Measurements from ENCODE around the gene SYT14.
"Not testable (repeated sequence)": the region's sequence is repeated elsewhere in the genome, so short reads cannot be mapped to it uniquely, and the experiment has no call there.

Gene SYT14

DNA sequence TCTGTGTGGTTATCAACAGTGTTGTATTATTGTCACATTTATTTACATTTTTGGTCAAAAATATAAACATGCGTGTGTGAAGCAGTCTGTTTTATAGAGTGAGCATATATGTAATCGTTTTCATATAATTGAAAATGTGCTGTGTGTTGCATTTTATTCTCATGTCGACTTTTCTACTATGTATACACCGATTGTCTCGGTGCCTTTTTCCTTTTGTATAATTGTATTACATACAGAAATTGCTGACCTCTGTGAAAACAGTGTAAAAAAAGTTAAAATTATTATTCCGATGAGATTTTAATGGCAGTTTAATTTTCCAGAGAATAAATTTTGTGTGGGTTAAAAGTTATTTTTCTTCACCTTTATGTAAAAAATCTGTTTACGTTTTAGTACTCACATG is 232.2 kb downstream of the SYT14 start:
- no peak overlapping the region for H3K4me2 ChIP-seq (ENCODE audit: low read length)
- DNase-seq: no peak
- no peak overlapping the region for H4K5ac ChIP-seq (ENCODE audit: low read length)
- no peak overlapping the region for H3K23ac ChIP-seq (ENCODE audit: low read length)
- no peak overlapping the region for H3K4ac ChIP-seq (ENCODE audit: low read depth, low read length)
- no peaks in the 10 kb centered on the region for H3K27me3 ChIP-seq (ENCODE audit: insufficient read depth, low read length, poor library complexity)
- no peak overlapping the region for H3K56ac ChIP-seq (ENCODE audit: low read length)
- H2BK120ac ChIP-seq (ENCODE audit: low read depth, low read length): no peak overlapping the region
- no peak overlapping the region for H2BK5ac ChIP-seq (ENCODE audit: low read length)
- H3K4me3 ChIP-seq (ENCODE audit: low read length): no peak overlapping the region
- H3K9ac ChIP-seq (ENCODE audit: low read length): no peak overlapping the region
- H3K79me2 ChIP-seq (ENCODE audit: control insufficient read depth, insufficient read depth, low read length): no peaks in the 10 kb centered on the region
- no peaks in the 10 kb centered on the region for H3K79me1 ChIP-seq (ENCODE audit: low read length)
- H4K8ac ChIP-seq (ENCODE audit: low read depth, low read length): no peak overlapping the region
- no peak overlapping the region for H2BK15ac ChIP-seq (replicated peaks; ENCODE audit: low read depth)
- WGBS (ENCODE audit: extremely low coverage, insufficient coverage, low lambda C conversion rate): 100% methylated on average over 1 of the region's 7 CpGs
- no peaks in the 10 kb centered on the region for H3K36me3 ChIP-seq (ENCODE audit: control insufficient read depth, insufficient read depth, low read length)
- H3K4me1 ChIP-seq (ENCODE audit: control insufficient read depth, low read depth, low read length): no peaks in the 10 kb centered on the region
- no peak overlapping the region for H3K18ac ChIP-seq (ENCODE audit: low read length)
- no peak overlapping the region for H3K27ac ChIP-seq (ENCODE audit: low read depth, low read length)
- H2AK5ac ChIP-seq (ENCODE audit: low read length): no peak overlapping the region

- Histone ChIP-seq H3K79me1 (ENCODE audit: low read length) (no peaks in the 10 kb centered on the region), H3K23ac (ENCODE audit: low read length) (no peak overlapping the region), H2BK15ac (replicated peaks; ENCODE audit: low read depth) (no peak overlapping the region), H3K4ac (ENCODE audit: low read depth, low read length) (no peak overlapping the region), H3K9ac (ENCODE audit: low read length) (no peak overlapping the region), H2AK5ac (ENCODE audit: low read length) (no peak overlapping the region), H2BK5ac (ENCODE audit: low read length) (no peak overlapping the region), H3K4me3 (ENCODE audit: low read length) (no peak overlapping the region), H3K4me1 (ENCODE audit: control insufficient read depth, low read depth, low read length) (no peaks in the 10 kb centered on the region), H4K8ac (ENCODE audit: low read depth, low read length) (no peak overlapping the region), H3K56ac (ENCODE audit: low read length) (no peak overlapping the region), H3K79me2 (ENCODE audit: control insufficient read depth, insufficient read depth, low read length) (no peaks in the 10 kb centered on the region), H2BK120ac (ENCODE audit: low read depth, low read length) (no peak overlapping the region), H4K5ac (ENCODE audit: low read length) (no peak overlapping the region), H3K27me3 (ENCODE audit: insufficient read depth, low read length, poor library complexity) (no peaks in the 10 kb centered on the region), H3K18ac (ENCODE audit: low read length) (no peak overlapping the region), H3K27ac (ENCODE audit: low read depth, low read length) (no peak overlapping the region), H3K36me3 (ENCODE audit: control insufficient read depth, insufficient read depth, low read length) (no peaks in the 10 kb centered on the region), H3K4me2 (ENCODE audit: low read length) (no peak overlapping the region)
- DNase-seq: no peak
- WGBS (ENCODE audit: extremely low coverage, insufficient coverage, low lambda C conversion rate): no CpG with 5 or more reads among the region's 8 CpGs
These were observed 236.1 kb downstream of the SYT14 start for GRCh38 chr1:210174133-210174532.

GRCh38 chr1:210185063-210185462 is 247.0 kb downstream of the SYT14 start:
- no peaks in the 10 kb centered on the region for H3K4me1 ChIP-seq (ENCODE audit: control insufficient read depth, low read depth, low read length)
- no peaks in the 10 kb centered on the region for H3K79me1 ChIP-seq (ENCODE audit: low read length)
- no peak overlapping the region for H3K18ac ChIP-seq (ENCODE audit: low read length)
- no peak overlapping the region for H2AK5ac ChIP-seq (ENCODE audit: low read length)
- H3K4me2 ChIP-seq (ENCODE audit: low read length): no peak overlapping the region
- H2BK5ac ChIP-seq (ENCODE audit: low read length): no peak overlapping the region
- WGBS (ENCODE audit: extremely low coverage, insufficient coverage, low lambda C conversion rate): no CpG with 5 or more reads among the region's 2 CpGs
- no peak overlapping the region for H3K4ac ChIP-seq (ENCODE audit: low read depth, low read length)
- no peak overlapping the region for H3K23ac ChIP-seq (ENCODE audit: low read length)
- no peaks in the 10 kb centered on the region for H3K27me3 ChIP-seq (ENCODE audit: insufficient read depth, low read length, poor library complexity)
- DNase-seq: peak; percentile 3
- H3K27ac ChIP-seq (ENCODE audit: low read depth, low read length): no peak overlapping the region
- H2BK120ac ChIP-seq (ENCODE audit: low read depth, low read length): no peak overlapping the region
- H3K79me2 ChIP-seq (ENCODE audit: control insufficient read depth, insufficient read depth, low read length): no peaks in the 10 kb centered on the region
- H3K9ac ChIP-seq (ENCODE audit: low read length): no peak overlapping the region
- no peaks in the 10 kb centered on the region for H3K36me3 ChIP-seq (ENCODE audit: control insufficient read depth, insufficient read depth, low read length)
- H4K5ac ChIP-seq (ENCODE audit: low read length): no peak overlapping the region
- H3K56ac ChIP-seq (ENCODE audit: low read length): no peak overlapping the region
- H3K4me3 ChIP-seq (ENCODE audit: low read length): no peak overlapping the region
- no peak overlapping the region for H4K8ac ChIP-seq (ENCODE audit: low read depth, low read length)
- no peak overlapping the region for H2BK15ac ChIP-seq (replicated peaks; ENCODE audit: low read depth)

GRCh38 chr1:210187849-210188606 is 250.0 kb downstream of the SYT14 start:
- DNase-seq: peak; percentile 60
- not testable (repeated sequence) for H3K4me2 ChIP-seq (ENCODE audit: low read length); H3K36me3 ChIP-seq (ENCODE audit: control insufficient read depth, insufficient read depth, low read length); H3K56ac ChIP-seq (ENCODE audit: low read length); H2BK120ac ChIP-seq (ENCODE audit: low read depth, low read length); H3K79me2 ChIP-seq (ENCODE audit: control insufficient read depth, insufficient read depth, low read length); H3K4me3 ChIP-seq (ENCODE audit: low read length); H2BK5ac ChIP-seq (ENCODE audit: low read length); H3K27ac ChIP-seq (ENCODE audit: low read depth, low read length); H3K27me3 ChIP-seq (ENCODE audit: insufficient read depth, low read length, poor library complexity); H2BK15ac ChIP-seq (replicated peaks; ENCODE audit: low read depth); H2AK5ac ChIP-seq (ENCODE audit: low read length); H3K9ac ChIP-seq (ENCODE audit: low read length); H3K4ac ChIP-seq (ENCODE audit: low read depth, low read length); H4K5ac ChIP-seq (ENCODE audit: low read length); H3K4me1 ChIP-seq (ENCODE audit: control insufficient read depth, low read depth, low read length); H4K8ac ChIP-seq (ENCODE audit: low read depth, low read length); H3K18ac ChIP-seq (ENCODE audit: low read length); H3K23ac ChIP-seq (ENCODE audit: low read length); H3K79me1 ChIP-seq (ENCODE audit: low read length)
- WGBS (ENCODE audit: extremely low coverage, insufficient coverage, low lambda C conversion rate): no CpG with 5 or more reads among the region's 18 CpGs

DNA sequence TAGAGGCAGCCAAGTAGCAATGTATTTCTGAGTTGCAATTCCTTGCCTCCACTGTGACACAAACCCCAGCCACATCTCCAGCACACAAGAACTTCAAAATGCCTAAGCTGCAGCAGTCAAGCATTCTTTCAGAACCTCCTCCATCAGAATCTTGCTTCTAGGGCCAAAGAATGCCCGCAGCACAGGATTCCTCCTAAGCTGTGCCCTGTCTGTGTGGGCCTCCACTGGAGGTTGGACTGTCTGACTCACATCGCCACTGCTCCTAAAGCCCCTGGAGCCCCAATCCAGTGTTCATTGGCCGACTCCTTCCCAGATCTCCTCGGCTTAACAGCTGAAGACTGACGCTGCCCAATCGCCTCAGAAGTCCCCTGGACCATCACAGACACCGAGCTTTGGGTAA is 251.4 kb downstream of the SYT14 start:
- Histone ChIP-seq H4K8ac (ENCODE audit: low read depth, low read length) (no peak overlapping the region), H3K18ac (ENCODE audit: low read length) (no peak overlapping the region), H2BK5ac (ENCODE audit: low read length) (no peak overlapping the region), H3K79me2 (ENCODE audit: control insufficient read depth, insufficient read depth, low read length) (no peaks in the 10 kb centered on the region), H3K4me1 (ENCODE audit: control insufficient read depth, low read depth, low read length) (no peaks in the 10 kb centered on the region), H3K4me2 (ENCODE audit: low read length) (no peak overlapping the region), H4K5ac (ENCODE audit: low read length) (no peak overlapping the region), H3K36me3 (ENCODE audit: control insufficient read depth, insufficient read depth, low read length) (no peaks in the 10 kb centered on the region), H3K79me1 (ENCODE audit: low read length) (no peaks in the 10 kb centered on the region), H3K4me3 (ENCODE audit: low read length) (no peak overlapping the region), H3K27me3 (ENCODE audit: insufficient read depth, low read length, poor library complexity) (no peaks in the 10 kb centered on the region), H3K27ac (ENCODE audit: low read depth, low read length) (no peak overlapping the region), H2BK15ac (replicated peaks; ENCODE audit: low read depth) (no peak overlapping the region), H2BK120ac (ENCODE audit: low read depth, low read length) (no peak overlapping the region), H2AK5ac (ENCODE audit: low read length) (no peak overlapping the region), H3K56ac (ENCODE audit: low read length) (no peak overlapping the region), H3K9ac (ENCODE audit: low read length) (no peak overlapping the region), H3K4ac (ENCODE audit: low read depth, low read length) (no peak overlapping the region), H3K23ac (ENCODE audit: low read length) (no peak overlapping the region)
- no peak for DNase-seq
- no CpG with 5 or more reads among the region's 7 CpGs for WGBS (ENCODE audit: extremely low coverage, insufficient coverage, low lambda C conversion rate)

- H4K5ac ChIP-seq (ENCODE audit: low read length): no peak overlapping the region
- H3K9ac ChIP-seq (ENCODE audit: low read length): no peak overlapping the region
These were observed 257.7 kb downstream of the SYT14 start for GRCh38 chr1:210195635-210196160.

More at GRCh38 chr1:210195635-210196160, 257.7 kb downstream of the SYT14 start:
- Histone ChIP-seq H3K27ac (ENCODE audit: low read depth, low read length) (no peak overlapping the region), H3K4ac (ENCODE audit: low read depth, low read length) (no peak overlapping the region), H3K23ac (ENCODE audit: low read length) (no peak overlapping the region), H2BK120ac (ENCODE audit: low read depth, low read length) (no peak overlapping the region), H3K18ac (ENCODE audit: low read length) (no peak overlapping the region), H2AK5ac (ENCODE audit: low read length) (no peak overlapping the region), H3K27me3 (ENCODE audit: insufficient read depth, low read length, poor library complexity) (no peaks in the 10 kb centered on the region), H3K36me3 (ENCODE audit: control insufficient read depth, insufficient read depth, low read length) (no peaks in the 10 kb centered on the region), H3K4me1 (ENCODE audit: control insufficient read depth, low read depth, low read length) (no peaks in the 10 kb centered on the region), H2BK5ac (ENCODE audit: low read length) (no peak overlapping the region), H3K4me3 (ENCODE audit: low read length) (no peak overlapping the region), H2BK15ac (replicated peaks; ENCODE audit: low read depth) (no peak overlapping the region), H3K56ac (ENCODE audit: low read length) (no peak overlapping the region), H3K4me2 (ENCODE audit: low read length) (no peak overlapping the region), H4K8ac (ENCODE audit: low read depth, low read length) (no peak overlapping the region), H3K79me2 (ENCODE audit: control insufficient read depth, insufficient read depth, low read length) (no peaks in the 10 kb centered on the region), H3K79me1 (ENCODE audit: low read length) (no peaks in the 10 kb centered on the region)
- WGBS (ENCODE audit: extremely low coverage, insufficient coverage, low lambda C conversion rate): no CpG with 5 or more reads among the region's 8 CpGs
- no peak for DNase-seq

Measured in mesendoderm (in vitro differentiated cells).